OCI-LY1 (cell line): ENCODE data around the gene JPT2.

Experiments
- CTCF ChIP-seq: fragments of 200-600 bp; sonication (generic), shearing (Covaris generic); IDR thresholded peaks from 2 replicates; pipeline ENCODE4 v1.5.1; 2017; ENCODE audit warnings: mild to moderate bottlenecking, antibody characterized with exemption, low read length, moderate library complexity, mixed read lengths
- EZH2 ChIP-seq: fragments of 200-600 bp; sonication (generic), shearing (Covaris generic); IDR thresholded peaks from 2 replicates; pipeline ENCODE4 v1.8.0; 2017; ENCODE audit warnings: borderline replicate concordance, mixed run types, mild to moderate bottlenecking, antibody characterized with exemption, low read length, moderate library complexity, mixed read lengths

DNA sequence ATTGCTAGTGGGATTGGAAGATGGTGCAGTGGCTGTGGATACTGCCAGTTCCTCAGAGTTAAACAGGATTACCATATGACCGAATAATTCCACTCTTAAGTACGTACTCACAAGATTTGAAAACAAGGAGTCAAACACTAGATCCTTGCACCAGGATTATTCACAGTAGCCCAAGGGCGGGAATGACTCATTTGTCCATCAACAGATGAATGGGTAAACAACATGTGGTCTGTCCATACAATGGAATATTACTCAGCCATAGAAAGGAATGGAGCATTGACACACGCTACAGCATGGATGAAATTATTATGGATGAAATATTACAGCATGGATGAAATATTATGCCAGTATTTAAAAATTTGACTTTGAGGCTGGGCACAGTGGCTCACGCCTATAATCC, 18.8 kb downstream of the JPT2 start:
- TF ChIP-seq CTCF (no peak), EZH2 (no peak)
